ENCODE measurements around the gene SPN. TPM values are rescaled to one million over a fixed set of nuclear protein-coding genes. Genes with fewer than 3 reads are reported as not detected.
"Not testable (repeated sequence)": the region's sequence is repeated elsewhere in the genome, so short reads cannot be mapped to it uniquely, and the experiment has no call there.

Gene SPN
- total and polyA plus RNA-seq, 7 donors = 0.13 to 1.5 (median 0.54) TPM

GRCh38 chr16:29653471-29653870 is 9.6 kb upstream of the SPN start:
- no peak overlapping the region for H3K4me3 ChIP-seq
- H3K9me3 ChIP-seq = no peaks in the 10 kb centered on the region
- TF ChIP-seq, protein P1, sequence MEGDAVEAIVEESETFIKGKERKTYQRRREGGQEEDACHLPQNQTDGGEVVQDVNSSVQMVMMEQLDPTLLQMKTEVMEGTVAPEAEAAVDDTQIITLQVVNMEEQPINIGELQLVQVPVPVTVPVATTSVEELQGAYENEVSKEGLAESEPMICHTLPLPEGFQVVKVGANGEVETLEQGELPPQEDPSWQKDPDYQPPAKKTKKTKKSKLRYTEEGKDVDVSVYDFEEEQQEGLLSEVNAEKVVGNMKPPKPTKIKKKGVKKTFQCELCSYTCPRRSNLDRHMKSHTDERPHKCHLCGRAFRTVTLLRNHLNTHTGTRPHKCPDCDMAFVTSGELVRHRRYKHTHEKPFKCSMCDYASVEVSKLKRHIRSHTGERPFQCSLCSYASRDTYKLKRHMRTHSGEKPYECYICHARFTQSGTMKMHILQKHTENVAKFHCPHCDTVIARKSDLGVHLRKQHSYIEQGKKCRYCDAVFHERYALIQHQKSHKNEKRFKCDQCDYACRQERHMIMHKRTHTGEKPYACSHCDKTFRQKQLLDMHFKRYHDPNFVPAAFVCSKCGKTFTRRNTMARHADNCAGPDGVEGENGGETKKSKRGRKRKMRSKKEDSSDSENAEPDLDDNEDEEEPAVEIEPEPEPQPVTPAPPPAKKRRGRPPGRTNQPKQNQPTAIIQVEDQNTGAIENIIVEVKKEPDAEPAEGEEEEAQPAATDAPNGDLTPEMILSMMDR (IDR thresholded peaks at IDR 0.05) = no peak
- H3K4me1 ChIP-seq = no peaks in the 10 kb centered on the region
- DNase-seq (no peak), ATAC-seq (no peak)
- intact Hi-C loops (cut with DNase I) = no loop called here
- no peaks in the 10 kb centered on the region for H3K36me3 ChIP-seq (ENCODE audit: insufficient read depth in 1 of 2, low read depth in 1 of 2)
- no peak overlapping the region for H3K27ac ChIP-seq
- WGBS, 3 donors = 71 to 77% (median 76%) methylated on average over 12 of the region's 12 CpGs
- no peaks in the 10 kb centered on the region for H3K27me3 ChIP-seq (ENCODE audit: insufficient read depth in 3 of 3, low read length in 2 of 3)

GRCh38 chr16:29653890-29654289 is 9.2 kb upstream of the SPN start:
- 90 to 94% (median 90%) methylated on average over 7 of the region's 7 CpGs for WGBS, 3 donors
- ATAC-seq; H3K27me3 ChIP-seq (ENCODE audit: insufficient read depth in 3 of 3, low read length in 2 of 3); H3K9me3 ChIP-seq; DNase-seq; intact Hi-C loops (cut with DNase I); H3K4me1 ChIP-seq; H3K36me3 ChIP-seq (ENCODE audit: insufficient read depth in 1 of 2, low read depth in 1 of 2); H3K4me3 ChIP-seq; H3K27ac ChIP-seq: not testable (repeated sequence)

DNA sequence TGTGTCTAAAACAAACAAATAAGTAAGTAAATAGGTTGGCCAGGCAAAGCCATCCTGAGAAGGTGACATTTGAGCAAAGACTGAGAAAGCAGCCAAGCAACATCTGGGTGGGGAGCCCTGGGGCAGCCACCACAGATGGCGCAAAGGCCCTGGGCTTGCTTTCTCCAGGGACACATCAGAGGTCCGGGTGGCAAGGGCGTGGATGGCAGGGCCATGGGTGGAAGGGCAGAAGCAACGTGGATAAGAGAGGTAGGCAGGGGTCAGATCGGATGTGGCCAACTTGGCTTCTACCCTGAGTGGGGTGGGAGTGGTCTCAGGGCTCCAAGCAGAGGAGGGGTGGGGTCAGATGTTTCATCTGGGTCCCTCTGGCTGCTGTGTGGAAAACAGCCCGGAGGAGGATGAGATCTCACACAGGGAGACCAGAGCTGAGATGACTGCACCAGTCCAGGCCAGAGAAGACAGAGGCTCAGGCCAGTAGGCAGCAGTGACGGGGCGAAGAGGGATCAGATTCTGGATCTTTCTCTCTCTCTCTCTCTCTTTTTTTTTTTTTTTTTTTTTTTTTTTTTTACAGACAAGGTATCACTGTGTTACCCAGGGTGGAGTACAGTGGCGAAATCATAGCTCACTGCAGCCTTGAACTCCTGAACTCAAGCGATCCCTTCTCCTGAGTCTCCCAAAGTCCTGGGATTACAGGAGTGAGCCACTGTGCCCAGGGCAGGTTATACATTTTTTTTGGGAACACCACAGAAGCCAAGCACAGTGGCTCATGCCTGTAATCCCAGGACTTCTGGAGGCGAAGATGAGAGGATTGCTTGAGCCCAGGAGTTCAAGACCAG is 6.1 kb upstream of the SPN start:
- ATAC-seq (no peak), DNase-seq (no peak)
- TF ChIP-seq, protein P1 (IDR thresholded peaks at IDR 0.05) = no peak
- intact Hi-C loops (cut with DNase I) = no loop called here
- Histone ChIP-seq H3K4me3 (no peak overlapping the region), H3K27me3 (ENCODE audit: insufficient read depth in 3 of 3, low read length in 2 of 3) (no peaks in the 10 kb centered on the region), H3K4me1 (no peaks in the 10 kb centered on the region), H3K36me3 (ENCODE audit: insufficient read depth in 1 of 2, low read depth in 1 of 2) (no peaks in the 10 kb centered on the region), H3K9me3 (no peaks in the 10 kb centered on the region), H3K27ac (no peak overlapping the region)
- 66 to 80% (median 69%) methylated on average over 10 to 11 of the region's 11 CpGs for WGBS, 3 donors

GRCh38 chr16:29658705-29659104 is 4.3 kb upstream of the SPN start:
- no peaks in the 10 kb centered on the region for H3K4me1 ChIP-seq
- WGBS, 3 donors = 79 to 83% (median 82%) methylated on average over 6 of the region's 6 CpGs

DNA sequence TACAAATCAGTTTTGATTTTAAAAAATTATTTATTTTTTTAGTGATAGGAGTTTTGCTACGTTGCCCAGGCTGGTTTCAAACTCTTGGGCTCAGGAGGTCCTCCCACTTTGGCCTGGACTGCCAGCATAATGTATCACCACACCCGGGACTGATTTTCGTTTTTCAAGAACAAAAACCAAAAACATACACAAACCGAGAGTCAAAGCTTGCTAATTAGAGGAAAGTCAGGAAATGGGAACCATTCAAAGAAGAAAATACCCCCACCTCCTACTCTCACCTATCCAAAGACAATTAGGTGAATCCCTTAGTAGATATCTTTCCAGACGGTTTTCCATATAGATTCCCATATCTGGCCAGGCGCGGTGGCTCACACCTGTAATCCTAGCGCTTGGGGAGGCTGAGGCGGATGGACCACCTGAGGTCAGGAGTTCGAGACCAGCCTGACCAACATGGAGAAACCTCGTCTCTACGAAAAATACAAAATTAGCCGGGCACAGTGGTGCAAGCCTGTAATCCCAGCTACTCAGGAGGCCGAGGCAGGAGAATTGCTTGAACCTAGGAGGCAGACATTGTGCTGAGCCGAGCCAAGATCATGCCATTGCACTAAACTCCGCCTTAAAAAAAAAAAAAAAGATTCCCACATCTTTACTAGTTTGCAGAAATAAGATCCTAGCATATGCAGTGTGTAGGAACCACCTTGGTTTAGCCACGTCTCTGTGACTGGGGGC is 883 bp upstream of the SPN start:
- TF ChIP-seq, protein P1 (IDR thresholded peaks at IDR 0.05) = no peak
- no peaks in the 10 kb centered on the region for H3K36me3 ChIP-seq (ENCODE audit: insufficient read depth in 1 of 2, low read depth in 1 of 2)
- intact Hi-C loops (cut with DNase I) = no loop called here
- ATAC-seq (no peak), DNase-seq (no peak)
- H3K4me1 ChIP-seq = no peaks in the 10 kb centered on the region
- no peak overlapping the region for H3K4me3 ChIP-seq
- whole genome bisulfite sequencing, 3 donors = 82 to 85% (median 85%) methylated on average over 17 of the region's 17 CpGs
- H3K27me3 ChIP-seq (ENCODE audit: insufficient read depth in 3 of 3, low read length in 2 of 3) = peaks cover 0 to 1% (median 0%) of the 10 kb centered on the region in 3 donors
- no peaks in the 10 kb centered on the region for H3K9me3 ChIP-seq
- no peak overlapping the region for H3K27ac ChIP-seq

More at GRCh38 chr16:29658705-29659104, 4.3 kb upstream of the SPN start:
- TF ChIP-seq, protein P1 (IDR thresholded peaks at IDR 0.05) = no peak
- DNase-seq = no peak
- H3K27me3 ChIP-seq (ENCODE audit: insufficient read depth in 3 of 3, low read length in 2 of 3) = no peaks in the 10 kb centered on the region
- H3K36me3 ChIP-seq (ENCODE audit: insufficient read depth in 1 of 2, low read depth in 1 of 2) = no peaks in the 10 kb centered on the region
- no peak for ATAC-seq
- intact Hi-C loops (cut with DNase I) = no loop called here
- no peaks in the 10 kb centered on the region for H3K9me3 ChIP-seq
- no peak overlapping the region for H3K27ac ChIP-seq
- H3K4me3 ChIP-seq = no peak overlapping the region

Measured in psoas muscle (tissue), 8 donors.